GM23248 (cell line): Measurements from ENCODE around the gene TSPAN17. TPM values are rescaled to one million over a fixed set of nuclear protein-coding genes. Genes with fewer than 3 reads are reported as not detected.

ENCODE experiments used
- DNase-seq: peaks from one replicate; pipeline ENCODE4 v3.0.0-alpha.2; 2015
- H2AFZ ChIP-seq: fragments of 200-600 bp; sonication (generic); 2 replicates; pipeline ENCODE4 v1.6.1; 2016; ENCODE audit warnings: antibody characterized with exemption
- H3F3A ChIP-seq: fragments of 200-600 bp; sonication (generic); 2 replicates; pipeline ENCODE4 v1.6.1; 2016; ENCODE audit warnings: mild to moderate bottlenecking, antibody characterized with exemption, mixed run types; ENCODE audit not compliant: insufficient read depth
- H3K27ac ChIP-seq: fragments of 200-600 bp; sonication (generic); 2 replicates; pipeline ENCODE4 v1.5.1; 2016; ENCODE audit warnings: mild to moderate bottlenecking
- H3K27me3 ChIP-seq: fragments of 200-600 bp; sonication (generic); replicated peaks from 2 replicates; pipeline ENCODE4 v1.6.1; 2016; ENCODE audit warnings: mild to moderate bottlenecking; ENCODE audit not compliant: insufficient read depth
- H3K36me3 ChIP-seq: fragments of 200-600 bp; sonication (generic); 2 replicates; pipeline ENCODE4 v1.6.1; 2016; ENCODE audit warnings: low read depth, mild to moderate bottlenecking
- H3K4me1 ChIP-seq: fragments of 200-600 bp; sonication (generic); 2 replicates; pipeline ENCODE4 v1.6.1; 2016; ENCODE audit warnings: mild to moderate bottlenecking; ENCODE audit not compliant: insufficient read depth
- H3K4me2 ChIP-seq: fragments of 200-600 bp; sonication (generic); one replicate; pipeline ENCODE4 v1.6.1; 2016; ENCODE audit warnings: mild to moderate bottlenecking; ENCODE audit not compliant: unreplicated experiment
- H3K4me3 ChIP-seq: fragments of 200-600 bp; sonication (generic); 2 replicates; pipeline ENCODE4 v1.5.1; 2016; ENCODE audit warnings: mild to moderate bottlenecking
- H3K79me2 ChIP-seq: fragments of 200-600 bp; sonication (generic); 2 replicates; pipeline ENCODE4 v1.6.1; 2016; ENCODE audit warnings: mild to moderate bottlenecking; ENCODE audit not compliant: insufficient read depth
- H3K9ac ChIP-seq: fragments of 200-600 bp; sonication (generic); 2 replicates; pipeline ENCODE4 v1.6.1; 2016; ENCODE audit warnings: mild to moderate bottlenecking
- H3K9me2 ChIP-seq: fragments of 200-600 bp; sonication (generic); 2 replicates; pipeline ENCODE4 v1.6.1; 2016; ENCODE audit warnings: mixed run types, mild to moderate bottlenecking, moderate library complexity; ENCODE audit not compliant: insufficient read depth
- H3K9me3 ChIP-seq: fragments of 200-600 bp; sonication (generic); one replicate; pipeline ENCODE4 v1.6.1; 2017; ENCODE audit warnings: low read depth
- H4K20me1 ChIP-seq: fragments of 200-600 bp; sonication (generic); 2 replicates; pipeline ENCODE4 v1.6.0; 2016; ENCODE audit not compliant: insufficient read depth
- EZH2 ChIP-seq: fragments of 200-600 bp; sonication (generic); IDR thresholded peaks from 2 replicates; pipeline ENCODE4 v1.6.1; 2018; ENCODE audit warnings: antibody characterized with exemption, mild to moderate bottlenecking; ENCODE audit not compliant: insufficient read depth, poor library complexity, severe bottlenecking
- EZH2phosphoT487 ChIP-seq: fragments of 200-600 bp; sonication (generic); IDR thresholded peaks from 2 replicates; pipeline ENCODE4 v1.6.1; 2018; ENCODE audit warnings: antibody characterized with exemption, moderate library complexity, mild to moderate bottlenecking, low read depth; ENCODE audit not compliant: insufficient read depth
- WGBS, 2 experiments: methylation state at CpG; one replicate each; pipeline ENCODE4 v1.1.6; 2015 to 2017; ENCODE audit warnings: low lambda C conversion rate in 2 of 2, low coverage in 1 of 2; ENCODE audit errors: missing lambda C conversion rate in 2 of 2; 5-methylcytosine and 5-hydroxymethylcytosine counted together
- in situ Hi-C: fragments of 300-500 bp; cut with MboI; formaldehyde crosslinking; loops from 2 replicates; pipeline ENCODE4 v1.15.0; 2020
- polyA plus RNA-seq: library from polyadenylated mRNA; unstranded; fragments of >200 nt; fragmentation: Nextera tagmentation; extraction: Ambion mirVana; gene quantifications from 2 replicates; pipeline ENCODE4 v1.2.1, GENCODE V29; 2016
- total RNA-seq: library from RNA; depleted of rRNA; stranded (reverse); fragments of >200 nt; shearing (Covaris generic); gene quantifications from 2 replicates; pipeline ENCODE4 v1.2.3, GENCODE V29; 2014

TSPAN17 gene
- total and polyA plus RNA-seq, 2 experiments from 2014 or later: 29.9 to 41.2 TPM

DNA sequence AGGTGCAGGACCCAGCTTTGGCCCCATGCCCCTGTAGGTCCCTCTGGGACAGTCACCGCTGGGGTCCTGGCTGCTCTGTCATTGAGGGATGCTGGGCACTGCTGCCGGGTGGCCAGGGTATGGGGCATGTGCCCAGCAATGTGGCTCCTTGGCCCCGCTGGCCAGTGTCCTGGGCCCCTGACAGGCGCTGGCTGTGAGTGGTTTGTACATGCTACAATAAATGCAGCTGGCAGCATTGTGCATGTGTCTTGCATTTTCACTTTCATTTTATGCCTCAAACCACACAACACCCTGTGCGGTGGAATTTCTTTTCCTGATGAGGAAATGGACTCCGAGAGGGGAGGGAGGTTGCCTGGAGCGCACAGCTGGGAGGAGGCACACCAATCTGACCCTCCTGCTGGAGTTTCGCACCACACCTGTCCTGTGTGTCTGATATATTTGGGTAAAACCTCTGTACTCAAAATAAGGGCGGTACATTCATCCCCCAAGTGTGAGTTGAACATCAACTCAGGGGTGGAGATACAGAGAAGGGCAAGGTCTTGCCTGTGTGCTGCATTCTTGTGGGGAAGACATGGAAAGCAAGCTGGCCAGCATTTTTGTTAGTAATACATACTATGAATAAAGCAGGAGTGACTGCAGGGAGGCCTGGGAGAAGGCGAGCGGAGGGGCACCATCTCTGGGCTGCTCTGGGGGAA is 11.7 kb downstream of the TSPAN17 start:
- no peaks in the 10 kb centered on the region for H3F3A ChIP-seq
- 81 to 83% methylated on average over 10 to 11 of the region's 11 CpGs for WGBS, 2 experiments
- H2AFZ ChIP-seq: no peak overlapping the region
- 0 out of 2 replicates have a peak, but pooled peaks cover under 1% of the 10 kb centered on the region for H3K4me1 ChIP-seq
- H3K9me2 ChIP-seq: no peaks in the 10 kb centered on the region
- H3K79me2 ChIP-seq: no peaks in the 10 kb centered on the region
- H4K20me1 ChIP-seq: no peaks in the 10 kb centered on the region; the same call in 1 of the 2 replicates
- H3K27me3 ChIP-seq: peaks cover 6% of the 10 kb centered on the region
- H3K9me3 ChIP-seq: no peaks in the 10 kb centered on the region
- in situ Hi-C loops: no loop called here
- no peak overlapping the region for H3K4me3 ChIP-seq
- TF ChIP-seq EZH2phosphoT487: no peak
- TF ChIP-seq EZH2: no peak
- H3K36me3 ChIP-seq: 0 out of 2 replicates have a peak, but pooled peaks cover 8% of the 10 kb centered on the region
- H3K27ac ChIP-seq: no peak overlapping the region
- peak; percentile 27 for DNase-seq
- no peak overlapping the region for H3K4me2 ChIP-seq
- H3K9ac ChIP-seq: no peak overlapping the region

GRCh38 chr5:176659512-176659839 is 12.2 kb downstream of the TSPAN17 start:
- in situ Hi-C loops: no loop called here
- Histone ChIP-seq H3K4me3 (no peak overlapping the region), H3K36me3 (0 out of 2 replicates have a peak, but pooled peaks cover 8% of the 10 kb centered on the region), H3K9me3 (no peaks in the 10 kb centered on the region), H3K9ac (no peak overlapping the region), H2AFZ (no peak overlapping the region), H3K4me1 (no peaks in the 10 kb centered on the region), H3K4me2 (no peak overlapping the region), H3K79me2 (no peaks in the 10 kb centered on the region), H3K9me2 (no peaks in the 10 kb centered on the region), H4K20me1 (no peaks in the 10 kb centered on the region; the same call in 1 of the 2 replicates), H3F3A (no peaks in the 10 kb centered on the region), H3K27me3 (peaks cover 11% of the 10 kb centered on the region), H3K27ac (no peak overlapping the region)
- no peak for DNase-seq
- no peak for TF ChIP-seq EZH2
- no peak for TF ChIP-seq EZH2phosphoT487
- WGBS, 2 experiments: 59 to 74% methylated on average over 4 to 7 of the region's 7 CpGs

GRCh38 chr5:176659860-176660461 is 12.7 kb downstream of the TSPAN17 start:
- Histone ChIP-seq H3K27me3 (peaks cover 11% of the 10 kb centered on the region), H3K4me3 (no peak overlapping the region), H4K20me1 (no peaks in the 10 kb centered on the region; the same call in 1 of the 2 replicates), H3F3A (no peaks in the 10 kb centered on the region), H3K36me3 (0 out of 2 replicates have a peak, but pooled peaks cover 8% of the 10 kb centered on the region), H3K4me1 (no peaks in the 10 kb centered on the region), H3K9me3 (no peaks in the 10 kb centered on the region), H3K9ac (no peak overlapping the region), H3K9me2 (no peaks in the 10 kb centered on the region), H2AFZ (no peak overlapping the region), H3K4me2 (no peak overlapping the region), H3K27ac (no peak overlapping the region), H3K79me2 (no peaks in the 10 kb centered on the region)
- WGBS, 2 experiments: 55 to 61% methylated on average over 3 to 4 of the region's 4 CpGs
- DNase-seq: no peak
- TF ChIP-seq EZH2 (no peak), EZH2phosphoT487 (no peak)
- in situ Hi-C loops: loop anchor here (10.0 kb wide), 2 partner anchors 295 to 455 kb away; no protein-coding TSS in a partner anchor

- Histone ChIP-seq H3K36me3 (0 out of 2 replicates have a peak, but pooled peaks cover 8% of the 10 kb centered on the region), H3K9me2 (no peaks in the 10 kb centered on the region), H3K27ac (no peak overlapping the region), H4K20me1 (no peaks in the 10 kb centered on the region; the same call in 1 of the 2 replicates), H3K9ac (no peak overlapping the region), H3K9me3 (no peaks in the 10 kb centered on the region), H3K4me1 (no peaks in the 10 kb centered on the region), H2AFZ (no peak overlapping the region), H3K79me2 (no peaks in the 10 kb centered on the region), H3K4me3 (no peak overlapping the region), H3K27me3 (peaks cover 11% of the 10 kb centered on the region), H3K4me2 (no peak overlapping the region), H3F3A (no peaks in the 10 kb centered on the region)
- TF ChIP-seq EZH2phosphoT487 (no peak), EZH2 (no peak)
- in situ Hi-C loops: loop anchor here (10.0 kb wide), 2 partner anchors 294 to 454 kb away; no protein-coding TSS in a partner anchor
- no peak for DNase-seq
- WGBS, 2 experiments: 0% methylated on average over 1 of the region's 1 CpG
Observed at GRCh38 chr5:176660530-176660859, 13.2 kb downstream of the TSPAN17 start.
